ENCODE data around the gene VPS13C. TPM values are rescaled to one million over a fixed set of nuclear protein-coding genes. Genes with fewer than 3 reads are reported as not detected.

Gene VPS13C
- total RNA-seq, 1 donor from 2014 or later = 51.6 TPM

- Mint-ChIP-seq H3K4me1 (peaks cover 3% of the 10 kb centered on the region), H3K36me3 (no peaks in the 10 kb centered on the region), H3K4me3 (no peak overlapping the region), H3K9me3 (no peaks in the 10 kb centered on the region), H3K27me3 (ENCODE audit: insufficient read depth, low read depth) (peaks cover 4% of the 10 kb centered on the region), H3K27ac (no peak overlapping the region)
- no peak for TF ChIP-seq EZH2phosphoT487 (IDR thresholded peaks at IDR 0.05)
- TF ChIP-seq CTCF (IDR thresholded peaks at IDR 0.05) = no peak
- TF ChIP-seq EZH2 (IDR thresholded peaks at IDR 0.05) = no peak
- no peaks in the 10 kb centered on the region for H3K9me3 ChIP-seq (ENCODE audit: low read depth)
- H3K4me2 ChIP-seq = peak overlapping the region; percentile 36
- H3K4me3 ChIP-seq = no peak overlapping the region
- H3K27ac ChIP-seq = no peak overlapping the region
- no peak overlapping the region for H3K9ac ChIP-seq
- no peaks in the 10 kb centered on the region for H3K79me2 ChIP-seq (ENCODE audit: low read depth)
- DNase-seq (ENCODE audit: low spot score) = no peak
- no peaks in the 10 kb centered on the region for H3K36me3 ChIP-seq
- H3K27me3 ChIP-seq = no peaks in the 10 kb centered on the region
- no peak overlapping the region for H2AFZ ChIP-seq (replicated peaks)
- peaks cover 10% of the 10 kb centered on the region for H3K4me1 ChIP-seq
- no peaks in the 10 kb centered on the region for H3F3A ChIP-seq (ENCODE audit: low read depth)
- no peaks in the 10 kb centered on the region for H4K20me1 ChIP-seq (ENCODE audit: low read depth)
These were observed 225.2 kb downstream of the VPS13C start for GRCh38 chr15:61835029-61835428.

- Histone ChIP-seq H4K20me1 (ENCODE audit: low read depth) (no peaks in the 10 kb centered on the region), H3K4me1 (peaks cover 10% of the 10 kb centered on the region), H3K4me3 (no peak overlapping the region), H3K27ac (no peak overlapping the region), H3K9ac (no peak overlapping the region), H2AFZ (replicated peaks) (peak overlapping the region; percentile 85), H3K4me2 (no peak overlapping the region), H3K79me2 (ENCODE audit: low read depth) (no peaks in the 10 kb centered on the region), H3F3A (ENCODE audit: low read depth) (no peaks in the 10 kb centered on the region), H3K36me3 (no peaks in the 10 kb centered on the region), H3K9me3 (ENCODE audit: low read depth) (no peaks in the 10 kb centered on the region), H3K27me3 (no peaks in the 10 kb centered on the region)
- Mint-ChIP-seq H3K9me3 (no peaks in the 10 kb centered on the region), H3K27me3 (ENCODE audit: insufficient read depth, low read depth) (peaks cover 4% of the 10 kb centered on the region), H3K27ac (no peak overlapping the region), H3K4me1 (peaks cover 3% of the 10 kb centered on the region), H3K36me3 (no peaks in the 10 kb centered on the region), H3K4me3 (no peak overlapping the region)
- no peak for TF ChIP-seq EZH2 (IDR thresholded peaks at IDR 0.05)
- TF ChIP-seq CTCF (IDR thresholded peaks at IDR 0.05) = peak; percentile 97
- peak; percentile 88 for DNase-seq (ENCODE audit: low spot score)
These were observed 226.1 kb downstream of the VPS13C start for GRCh38 chr15:61834076-61834697.

GRCh38 chr15:61832223-61832622 is 228.0 kb downstream of the VPS13C start:
- Histone ChIP-seq H3K4me3 (no peak overlapping the region), H3K9ac (no peak overlapping the region), H2AFZ (replicated peaks) (no peak overlapping the region), H3K79me2 (ENCODE audit: low read depth) (no peaks in the 10 kb centered on the region), H3K4me2 (no peak overlapping the region), H3F3A (ENCODE audit: low read depth) (no peaks in the 10 kb centered on the region), H3K36me3 (no peaks in the 10 kb centered on the region), H3K4me1 (peaks cover 10% of the 10 kb centered on the region), H4K20me1 (ENCODE audit: low read depth) (no peaks in the 10 kb centered on the region), H3K9me3 (ENCODE audit: low read depth) (no peaks in the 10 kb centered on the region), H3K27ac (no peak overlapping the region), H3K27me3 (no peaks in the 10 kb centered on the region)
- no peak for DNase-seq (ENCODE audit: low spot score)
- TF ChIP-seq CTCF (IDR thresholded peaks at IDR 0.05) (no peak), EZH2phosphoT487 (IDR thresholded peaks at IDR 0.05) (no peak), EZH2 (IDR thresholded peaks at IDR 0.05) (no peak)
- H3K27ac Mint-ChIP-seq = no peak overlapping the region
- H3K4me1 Mint-ChIP-seq = peaks cover 3% of the 10 kb centered on the region
- no peak overlapping the region for H3K4me3 Mint-ChIP-seq
- no peaks in the 10 kb centered on the region for H3K36me3 Mint-ChIP-seq
- H3K9me3 Mint-ChIP-seq = no peaks in the 10 kb centered on the region
- H3K27me3 Mint-ChIP-seq (ENCODE audit: insufficient read depth, low read depth) = peaks cover 4% of the 10 kb centered on the region

Data from neural progenitor cell (in vitro differentiated cells).